Panc1 (cell line): ENCODE measurements around the gene PPIL4. TPM values are rescaled to one million over a fixed set of nuclear protein-coding genes. Genes with fewer than 3 reads are reported as not detected.

ENCODE experiments used
- ATAC-seq: fragments of 200-7000 bp; cut with Tn5 transposase; 2 replicates; pipeline ENCODE4 v1.9.1; 2020; ENCODE audit warnings: mild to moderate bottlenecking, moderate library complexity
- BruUV-seq: library from RNA; stranded (reverse); fragments of 400-500 nt; replicated peaks from 2 replicates; lab custom pipeline; 2021; lab: Mats Ljungman, UMichigan
- CTCF ChIA-PET: fragments of 300-600 bp; sonication (Branson Sonifier 250); formaldehyde crosslinking; loops from one replicate; lab custom pipeline; 2022; ENCODE audit warnings: antibody characterized with exemption; lab: Charles Lee
- POLR2A ChIA-PET: fragments of 300-600 bp; sonication (Branson Sonifier 250); formaldehyde crosslinking; loops from one replicate; lab custom pipeline; 2022; ENCODE audit warnings: antibody characterized with exemption; lab: Charles Lee
- DNase-seq: peaks from one replicate; pipeline ENCODE4 v3.0.0-alpha.2; 2010; ENCODE audit warnings: low read depth, low spot score
- H3K27ac ChIP-seq: 2 replicates; pipeline ENCODE4 v1.5.1; 2011; ENCODE audit warnings: mild to moderate bottlenecking, low read length, inconsistent platforms
- H3K27me3 ChIP-seq: fragments of 200-500 bp; sonication (Bioruptor generic); 2 replicates; pipeline ENCODE4 v1.6.0; 2014; ENCODE audit warnings: low read length, inconsistent platforms; ENCODE audit not compliant: control insufficient read depth, insufficient read depth
- H3K36me3 ChIP-seq: fragments of 200-500 bp; sonication (Bioruptor generic); 2 replicates; pipeline ENCODE4 v1.5.1; 2014; ENCODE audit warnings: inconsistent platforms, mild to moderate bottlenecking, low read length, moderate library complexity; ENCODE audit not compliant: control insufficient read depth, insufficient read depth
- H3K4me1 ChIP-seq: 2 replicates; pipeline ENCODE4 v1.5.1; 2011; ENCODE audit warnings: inconsistent platforms, mild to moderate bottlenecking, low read length, moderate library complexity; ENCODE audit not compliant: control insufficient read depth, insufficient read depth
- H3K4me3 ChIP-seq, 2 experiments: 2 replicates each; pipeline ENCODE4 v1.5.1; 2011 to 2012; ENCODE audit warnings: low read depth in 2 of 2, low read length in 2 of 2, mild to moderate bottlenecking in 2 of 2, inconsistent platforms in 1 of 2, moderate library complexity in 1 of 2
- H3K9me3 ChIP-seq: fragments of 200-500 bp; sonication (Bioruptor generic); 2 replicates; pipeline ENCODE4 v1.5.1; 2014; ENCODE audit warnings: low read depth, mild to moderate bottlenecking, inconsistent platforms, low read length, moderate library complexity; ENCODE audit not compliant: control insufficient read depth, insufficient read depth
- CTCF ChIP-seq: fragments of 450-650 bp; IDR thresholded peaks from 2 replicates; pipeline ENCODE4 v1.5.1; 2017; ENCODE audit warnings: mild to moderate bottlenecking
- POLR2AphosphoS5 ChIP-seq: IDR thresholded peaks from 2 replicates; pipeline ENCODE4 v1.6.1; 2012; ENCODE audit warnings: mild to moderate bottlenecking, low read depth, low read length, moderate library complexity
- REST ChIP-seq, 2 experiments: IDR thresholded peaks; 2 replicates each; pipeline ENCODE4 v1.6.1; 2011 to 2012; ENCODE audit warnings: low read depth in 2 of 2, control low read depth in 1 of 2, low read length in 1 of 2, mild to moderate bottlenecking in 1 of 2, moderate library complexity in 1 of 2; ENCODE audit not compliant: insufficient read depth in 1 of 2
- SIN3A ChIP-seq: IDR thresholded peaks from 2 replicates; pipeline ENCODE4 v1.6.1; 2012; ENCODE audit warnings: low read depth, mild to moderate bottlenecking, low read length, moderate library complexity, borderline replicate concordance; ENCODE audit not compliant: insufficient read depth
- TCF7L2 ChIP-seq: IDR thresholded peaks from 2 replicates; pipeline ENCODE4 v1.6.1; 2011; ENCODE audit warnings: mild to moderate bottlenecking, low read depth, low read length, inconsistent platforms
- in situ Hi-C: cut with HindIII; loops from 2 replicates; pipeline ENCODE4 v1.10.0; 2016; ENCODE audit warnings: low sequenced_read_pairs, low pct_unique_long_range_greater_than_20kb
- intact Hi-C: fragments of 100-400 bp; cut with micrococcal nuclease; formaldehyde crosslinking; loops from one replicate; pipeline ENCODE4 v1.10.0; 2022; ENCODE audit not compliant: unreplicated experiment
- total RNA-seq: library from RNA; stranded (reverse); gene quantifications from one replicate; pipeline ENCODE4 v1.2.1, GENCODE V29; 2021; ENCODE audit not compliant: unreplicated experiment

PPIL4 gene
- total RNA-seq, 1 experiment from 2014 or later, result 19.9 TPM

- CTCF ChIA-PET, result interaction anchor here (0.6 kb wide), 1 partner anchor 480 kb away, joined by 4 read pairs; no protein-coding TSS in a partner anchor
Measured at GRCh38 chr6:149513915-149514314, 31.9 kb downstream of the PPIL4 start.

GRCh38 chr6:149510793-149511512 lies 34.9 kb downstream of the PPIL4 start:
- H3K4me3 ChIP-seq, result no peak overlapping the region
- ATAC-seq (no peak), DNase-seq (no peak)
- in situ Hi-C loops (no loop called here), intact Hi-C loops (no loop called here)
- no peaks in the 10 kb centered on the region for H3K27me3 ChIP-seq
- BruUV-seq, result no TSS peak
- ChIA-PET POLR2A (no interaction called here), CTCF (no interaction called here)
- no peaks in the 10 kb centered on the region for H3K36me3 ChIP-seq
- no peaks in the 10 kb centered on the region for H3K4me1 ChIP-seq
- H3K9me3 ChIP-seq, result no peaks in the 10 kb centered on the region
- TF ChIP-seq REST (IDR thresholded peaks at IDR 0.05; ENCODE audit: insufficient read depth in 1 of 2, low read depth in 2 of 2, low read length in 1 of 2) (no peak), SIN3A (no peak), CTCF (no peak), POLR2AphosphoS5 (no peak), TCF7L2 (no peak)
- no peak overlapping the region for H3K27ac ChIP-seq

More at GRCh38 chr6:149513915-149514314, 31.9 kb downstream of the PPIL4 start:
- TF ChIP-seq CTCF (no peak), TCF7L2 (no peak), SIN3A (no peak), REST (IDR thresholded peaks at IDR 0.05; ENCODE audit: insufficient read depth in 1 of 2, low read depth in 2 of 2, low read length in 1 of 2) (no peak), POLR2AphosphoS5 (no peak)
- H3K9me3 ChIP-seq, result no peaks in the 10 kb centered on the region
- in situ Hi-C loops (no loop called here), intact Hi-C loops (no loop called here)
- DNase-seq (no peak), ATAC-seq (no peak)
- no peak overlapping the region for H3K4me3 ChIP-seq
- BruUV-seq, result no TSS peak
- H3K4me1 ChIP-seq, result no peaks in the 10 kb centered on the region
- peaks cover 5% of the 10 kb centered on the region; the same call in 1 of the 2 replicates for H3K36me3 ChIP-seq
- POLR2A ChIA-PET, result no interaction called here
- H3K27ac ChIP-seq, result no peak overlapping the region
- no peaks in the 10 kb centered on the region for H3K27me3 ChIP-seq
